Neural cell (in vitro differentiated cells): ENCODE data around the gene PPP1R12C. TPM values are rescaled to one million over a fixed set of nuclear protein-coding genes. Genes with fewer than 3 reads are reported as not detected.
A peak's percentile ranks its signal among the peaks of the same experiment; 100 is the strongest.

Experiments
- H2AFZ ChIP-seq: fragments of 200-600, 300-800 bp; sonication (generic), shearing (Covaris generic); 2 replicates; pipeline ENCODE4 v1.6.0; 2014; ENCODE audit warnings: low read depth, mild to moderate bottlenecking, antibody characterized with exemption, low read length, moderate library complexity
- H3F3A ChIP-seq: fragments of 200-600 bp; shearing (Covaris generic); 2 replicates; pipeline ENCODE4 v1.6.1; 2016; ENCODE audit warnings: mild to moderate bottlenecking, moderate library complexity, mixed read lengths, antibody characterized with exemption, low read length; ENCODE audit not compliant: insufficient read depth, poor library complexity, severe bottlenecking
- H3K27ac ChIP-seq: fragments of 200-600, 300-800 bp; sonication (generic), shearing (Covaris generic); 2 replicates; pipeline ENCODE4 v1.5.1; 2014; ENCODE audit warnings: mild to moderate bottlenecking, low read length, moderate library complexity
- H3K27me3 ChIP-seq: fragments of 300-800, 200-600 bp; sonication (generic), shearing (Covaris generic); 2 replicates; pipeline ENCODE4 v1.6.0; 2014; ENCODE audit warnings: mild to moderate bottlenecking, low read depth, low read length, moderate library complexity; ENCODE audit not compliant: insufficient read depth
- H3K36me3 ChIP-seq: fragments of 300-800, 200-600 bp; sonication (generic), shearing (Covaris generic); 2 replicates; pipeline ENCODE4 v1.5.1; 2014; ENCODE audit warnings: mild to moderate bottlenecking, antibody characterized with exemption, low read length, moderate library complexity; ENCODE audit not compliant: insufficient read depth
- H3K4me2 ChIP-seq: fragments of 300-800, 200-600 bp; sonication (generic), shearing (Covaris generic); 2 replicates; pipeline ENCODE4 v1.6.0; 2014; ENCODE audit warnings: mild to moderate bottlenecking, low read length
- H3K4me3 ChIP-seq: fragments of 300-800, 200-600 bp; sonication (generic), shearing (Covaris generic); 2 replicates; pipeline ENCODE4 v1.5.1; 2014; ENCODE audit warnings: mild to moderate bottlenecking, low read length, moderate library complexity
- H3K79me2 ChIP-seq: fragments of 200-600 bp; shearing (Covaris generic); replicated peaks from 2 replicates; pipeline ENCODE4 v1.6.0; 2014; ENCODE audit warnings: mild to moderate bottlenecking, low read length, moderate library complexity; ENCODE audit not compliant: insufficient read depth
- H3K9ac ChIP-seq: fragments of 300-800, 200-600 bp; sonication (generic), shearing (Covaris generic); 2 replicates; pipeline ENCODE4 v1.6.1; 2016; ENCODE audit warnings: mild to moderate bottlenecking, low read length, mixed read lengths
- H3K9me2 ChIP-seq: fragments of 200-600 bp; shearing (Covaris generic); 2 replicates; pipeline ENCODE4 v1.6.1; 2016; ENCODE audit warnings: mild to moderate bottlenecking, low read length, mixed read lengths; ENCODE audit not compliant: insufficient read depth
- H3K9me3 ChIP-seq: fragments of 200-600, 300-800 bp; sonication (generic), shearing (Covaris generic); 2 replicates; pipeline ENCODE4 v1.6.1; 2016; ENCODE audit warnings: mild to moderate bottlenecking, mixed run types, low read length, moderate library complexity, mixed read lengths
- H4K20me1 ChIP-seq: fragments of 200-600 bp; shearing (Covaris generic); 2 replicates; pipeline ENCODE4 v1.6.1; 2016; ENCODE audit warnings: mild to moderate bottlenecking, mixed run types; ENCODE audit not compliant: insufficient read depth
- EP300 ChIP-seq: fragments of 450-650 bp; conservative IDR thresholded peaks from 2 replicates; pipeline ENCODE4 v1.6.1; 2014; ENCODE audit warnings: antibody characterized with exemption, mild to moderate bottlenecking, moderate library complexity; ENCODE audit not compliant: poor library complexity, severe bottlenecking
- EZH2 ChIP-seq: fragments of 200-600, 300-800 bp; shearing (Covaris generic), sonication (generic); IDR thresholded peaks from 2 replicates; pipeline ENCODE4 v1.6.1; 2014; ENCODE audit warnings: antibody characterized with exemption, low read length, borderline replicate concordance, mild to moderate bottlenecking; ENCODE audit not compliant: insufficient read depth, poor library complexity, severe bottlenecking
- MXI1 ChIP-seq: fragments of 450-650 bp; conservative IDR thresholded peaks from 2 replicates; pipeline ENCODE4 v1.6.1; 2014; ENCODE audit warnings: antibody characterized with exemption, mild to moderate bottlenecking; ENCODE audit not compliant: poor library complexity, severe bottlenecking
- POLR2AphosphoS5 ChIP-seq: IDR thresholded peaks from 2 replicates; pipeline ENCODE4 v1.6.1; 2012
- RAD21 ChIP-seq: fragments of 450-650 bp; conservative IDR thresholded peaks from 2 replicates; pipeline ENCODE4 v1.6.1; 2014; ENCODE audit warnings: antibody characterized with exemption, mild to moderate bottlenecking, moderate library complexity
- SMC3 ChIP-seq: fragments of 450-650 bp; conservative IDR thresholded peaks from 2 replicates; pipeline ENCODE4 v1.6.1; 2014; ENCODE audit warnings: antibody characterized with exemption, mild to moderate bottlenecking, moderate library complexity; ENCODE audit not compliant: poor library complexity
- TAF1 ChIP-seq: IDR thresholded peaks from 2 replicates; pipeline ENCODE4 v1.6.1; 2012; ENCODE audit warnings: low read depth
- polyA plus RNA-seq: library from polyadenylated mRNA; depleted of rRNA; stranded (reverse); fragments of >200 nt; gene quantifications from 2 replicates; pipeline ENCODE4 v1.2.3, GENCODE V29; 2014
- TF ChIP-seq, protein P1 (sequence below): IDR thresholded peaks from 2 replicates; pipeline ENCODE4 v1.6.1; 2012; ENCODE audit warnings: borderline replicate concordance
- TF ChIP-seq, protein P2 (sequence below): fragments of 450-650 bp; IDR thresholded peaks from 2 replicates; pipeline ENCODE4 v1.5.1; 2014; ENCODE audit warnings: antibody characterized with exemption, mild to moderate bottlenecking, moderate library complexity; ENCODE audit not compliant: poor library complexity, severe bottlenecking

Gene PPP1R12C
- polyA plus RNA-seq, 1 donor from 2014 or later: 109 TPM

DNA sequence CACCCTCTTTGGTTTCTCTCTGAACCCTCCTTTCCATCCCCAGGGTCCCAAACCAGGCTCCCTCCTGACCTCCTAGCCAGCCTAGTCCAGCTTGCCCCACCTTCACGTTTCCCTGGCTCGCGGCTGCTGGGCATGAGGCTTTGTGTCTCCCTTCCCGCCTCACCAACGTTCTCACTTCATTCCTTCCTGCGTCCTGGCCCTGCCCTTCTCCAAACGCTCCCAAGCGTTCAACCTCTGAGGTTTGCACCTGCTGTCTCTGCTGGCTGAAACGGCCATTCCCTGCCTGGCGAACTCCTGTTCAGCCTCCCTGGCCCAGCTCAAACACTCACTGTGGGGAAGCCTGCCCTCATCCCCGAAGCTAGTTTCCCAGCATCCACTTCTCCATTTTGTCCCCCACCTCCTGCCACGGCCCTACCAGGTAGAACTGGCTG lies 29.4 kb downstream of the PPP1R12C start:
- H3K79me2 ChIP-seq: peaks cover 3% of the 10 kb centered on the region
- no peaks in the 10 kb centered on the region for H3K36me3 ChIP-seq
- no peaks in the 10 kb centered on the region for H3K27me3 ChIP-seq
- TF ChIP-seq TAF1: no peak
- TF ChIP-seq, protein P1, sequence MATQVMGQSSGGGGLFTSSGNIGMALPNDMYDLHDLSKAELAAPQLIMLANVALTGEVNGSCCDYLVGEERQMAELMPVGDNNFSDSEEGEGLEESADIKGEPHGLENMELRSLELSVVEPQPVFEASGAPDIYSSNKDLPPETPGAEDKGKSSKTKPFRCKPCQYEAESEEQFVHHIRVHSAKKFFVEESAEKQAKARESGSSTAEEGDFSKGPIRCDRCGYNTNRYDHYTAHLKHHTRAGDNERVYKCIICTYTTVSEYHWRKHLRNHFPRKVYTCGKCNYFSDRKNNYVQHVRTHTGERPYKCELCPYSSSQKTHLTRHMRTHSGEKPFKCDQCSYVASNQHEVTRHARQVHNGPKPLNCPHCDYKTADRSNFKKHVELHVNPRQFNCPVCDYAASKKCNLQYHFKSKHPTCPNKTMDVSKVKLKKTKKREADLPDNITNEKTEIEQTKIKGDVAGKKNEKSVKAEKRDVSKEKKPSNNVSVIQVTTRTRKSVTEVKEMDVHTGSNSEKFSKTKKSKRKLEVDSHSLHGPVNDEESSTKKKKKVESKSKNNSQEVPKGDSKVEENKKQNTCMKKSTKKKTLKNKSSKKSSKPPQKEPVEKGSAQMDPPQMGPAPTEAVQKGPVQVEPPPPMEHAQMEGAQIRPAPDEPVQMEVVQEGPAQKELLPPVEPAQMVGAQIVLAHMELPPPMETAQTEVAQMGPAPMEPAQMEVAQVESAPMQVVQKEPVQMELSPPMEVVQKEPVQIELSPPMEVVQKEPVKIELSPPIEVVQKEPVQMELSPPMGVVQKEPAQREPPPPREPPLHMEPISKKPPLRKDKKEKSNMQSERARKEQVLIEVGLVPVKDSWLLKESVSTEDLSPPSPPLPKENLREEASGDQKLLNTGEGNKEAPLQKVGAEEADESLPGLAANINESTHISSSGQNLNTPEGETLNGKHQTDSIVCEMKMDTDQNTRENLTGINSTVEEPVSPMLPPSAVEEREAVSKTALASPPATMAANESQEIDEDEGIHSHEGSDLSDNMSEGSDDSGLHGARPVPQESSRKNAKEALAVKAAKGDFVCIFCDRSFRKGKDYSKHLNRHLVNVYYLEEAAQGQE: no peak
- no peak for TF ChIP-seq SMC3
- TF ChIP-seq EP300: no peak
- no peak for TF ChIP-seq POLR2AphosphoS5
- TF ChIP-seq, protein P2, sequence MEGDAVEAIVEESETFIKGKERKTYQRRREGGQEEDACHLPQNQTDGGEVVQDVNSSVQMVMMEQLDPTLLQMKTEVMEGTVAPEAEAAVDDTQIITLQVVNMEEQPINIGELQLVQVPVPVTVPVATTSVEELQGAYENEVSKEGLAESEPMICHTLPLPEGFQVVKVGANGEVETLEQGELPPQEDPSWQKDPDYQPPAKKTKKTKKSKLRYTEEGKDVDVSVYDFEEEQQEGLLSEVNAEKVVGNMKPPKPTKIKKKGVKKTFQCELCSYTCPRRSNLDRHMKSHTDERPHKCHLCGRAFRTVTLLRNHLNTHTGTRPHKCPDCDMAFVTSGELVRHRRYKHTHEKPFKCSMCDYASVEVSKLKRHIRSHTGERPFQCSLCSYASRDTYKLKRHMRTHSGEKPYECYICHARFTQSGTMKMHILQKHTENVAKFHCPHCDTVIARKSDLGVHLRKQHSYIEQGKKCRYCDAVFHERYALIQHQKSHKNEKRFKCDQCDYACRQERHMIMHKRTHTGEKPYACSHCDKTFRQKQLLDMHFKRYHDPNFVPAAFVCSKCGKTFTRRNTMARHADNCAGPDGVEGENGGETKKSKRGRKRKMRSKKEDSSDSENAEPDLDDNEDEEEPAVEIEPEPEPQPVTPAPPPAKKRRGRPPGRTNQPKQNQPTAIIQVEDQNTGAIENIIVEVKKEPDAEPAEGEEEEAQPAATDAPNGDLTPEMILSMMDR: no peak
- no peak for TF ChIP-seq RAD21
- no peak for TF ChIP-seq EZH2
- no peak for TF ChIP-seq MXI1
- peak overlapping the region; percentile 78 for H3K9ac ChIP-seq
- no peak overlapping the region for H2AFZ ChIP-seq
- H3K4me3 ChIP-seq: peak overlapping the region; percentile 90
- no peaks in the 10 kb centered on the region for H3K9me3 ChIP-seq
- H3K4me2 ChIP-seq: peak overlapping the region; percentile 63
- peak overlapping the region; percentile 74 for H3K27ac ChIP-seq
- no peaks in the 10 kb centered on the region for H4K20me1 ChIP-seq
- H3K9me2 ChIP-seq: no peaks in the 10 kb centered on the region
- no peaks in the 10 kb centered on the region for H3F3A ChIP-seq

DNA sequence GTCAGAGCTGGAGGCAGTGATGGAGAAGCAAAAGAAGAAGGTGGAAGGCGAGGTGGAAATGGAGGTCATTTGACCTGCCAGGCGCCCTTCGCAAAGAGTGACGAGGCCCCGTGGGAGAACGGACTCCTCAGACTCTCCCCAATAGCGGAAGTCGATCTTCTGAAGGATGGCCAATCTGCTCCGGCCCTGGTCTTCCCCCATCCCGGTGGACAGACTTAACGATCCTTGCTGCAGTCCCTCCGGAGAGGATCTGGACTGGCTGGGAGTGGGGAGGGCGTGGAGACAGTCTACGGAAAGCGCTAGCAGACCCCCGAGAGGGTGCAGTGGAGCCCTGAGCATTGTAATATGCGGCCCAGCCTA lies 29.9 kb downstream of the PPP1R12C start:
- peaks cover 3% of the 10 kb centered on the region for H3K79me2 ChIP-seq
- H3K9me2 ChIP-seq: no peaks in the 10 kb centered on the region
- H3F3A ChIP-seq: no peaks in the 10 kb centered on the region
- H3K9me3 ChIP-seq: no peaks in the 10 kb centered on the region
- H3K27ac ChIP-seq: peak overlapping the region; percentile 74
- peaks cover 3% of the 10 kb centered on the region for H3K27me3 ChIP-seq
- peak overlapping the region; percentile 40 for H2AFZ ChIP-seq
- H3K4me2 ChIP-seq: peak overlapping the region; percentile 63
- no peaks in the 10 kb centered on the region for H3K36me3 ChIP-seq
- H4K20me1 ChIP-seq: no peaks in the 10 kb centered on the region
- peak overlapping the region; percentile 78 for H3K9ac ChIP-seq
- TF ChIP-seq MXI1: no peak
- no peak for TF ChIP-seq EZH2
- no peak for TF ChIP-seq EP300
- peak overlapping the region; percentile 90 for H3K4me3 ChIP-seq
